T-helper 2 cell treated with Interferon-gamma antibody and Interleukin-4, amounts not matched to agents 100 ng/mL and 5 ng/mL, for 36 hours (primary cell): ENCODE data around the gene ARHGEF33. TPM values are rescaled to one million over a fixed set of nuclear protein-coding genes. Genes with fewer than 3 reads are reported as not detected.

Experiments
- intact Hi-C: fragments of 100-400 bp; cut with micrococcal nuclease; formaldehyde crosslinking; loops from one replicate; pipeline ENCODE4 v1.15.1; 2023
- total RNA-seq: library from RNA; stranded (reverse); gene quantifications from 2 replicates; pipeline ENCODE4 v1.2.3, GENCODE V29; 2022

The ARHGEF33 gene
- total RNA-seq, 1 donor from 2014 or later = not detected

- intact Hi-C loops = no loop called here
Measured at GRCh38 chr2:38951766-38952165, 62.1 kb downstream of the ARHGEF33 start.

- intact Hi-C loops = no loop called here
Measured at GRCh38 chr2:38957972-38958371, 68.3 kb downstream of the ARHGEF33 start.

- intact Hi-C loops = no loop called here
Measured at GRCh38 chr2:38959466-38959865, 69.8 kb downstream of the ARHGEF33 start.

- intact Hi-C loops = no loop called here
Measured at GRCh38 chr2:38959938-38960608, 70.4 kb downstream of the ARHGEF33 start.

- intact Hi-C loops = no loop called here
Measured at GRCh38 chr2:38960609-38961320, 71.1 kb downstream of the ARHGEF33 start.

- intact Hi-C loops = no loop called here
Measured at GRCh38 chr2:38966006-38966405, 76.3 kb downstream of the ARHGEF33 start.

GRCh38 chr2:38966678-38967077, 77.0 kb downstream of the ARHGEF33 start:
- intact Hi-C loops = no loop called here

- intact Hi-C loops = no loop called here
Measured at GRCh38 chr2:38968021-38968420, 78.3 kb downstream of the ARHGEF33 start.

GRCh38 chr2:38971377-38971776, 81.7 kb downstream of the ARHGEF33 start:
- intact Hi-C loops = no loop called here

- intact Hi-C loops = no loop called here
Measured at GRCh38 chr2:38973266-38973665, 83.6 kb downstream of the ARHGEF33 start.

- intact Hi-C loops = no loop called here
Measured at GRCh38 chr2:38975042-38975441, 85.4 kb downstream of the ARHGEF33 start.

- intact Hi-C loops = no loop called here
Measured at GRCh38 chr2:38977047-38977446, 87.4 kb downstream of the ARHGEF33 start.

- intact Hi-C loops = no loop called here
Measured at GRCh38 chr2:38978296-38978903, 88.7 kb downstream of the ARHGEF33 start.

- intact Hi-C loops = no loop called here
Measured at GRCh38 chr2:38978908-38979307, 89.2 kb downstream of the ARHGEF33 start.

- intact Hi-C loops = no loop called here
Measured at GRCh38 chr2:38981003-38981669, 91.5 kb downstream of the ARHGEF33 start.

GRCh38 chr2:38981670-38982357, 92.1 kb downstream of the ARHGEF33 start:
- intact Hi-C loops = no loop called here

GRCh38 chr2:38982498-38982897, 92.8 kb downstream of the ARHGEF33 start:
- intact Hi-C loops = no loop called here

- intact Hi-C loops = no loop called here
Measured at GRCh38 chr2:38988716-38989115, 99.0 kb downstream of the ARHGEF33 start.

GRCh38 chr2:38991899-38992298, 102.2 kb downstream of the ARHGEF33 start:
- intact Hi-C loops = loop anchor here (10.0 kb wide), 1 partner anchor 63 kb away; no protein-coding TSS in a partner anchor

- intact Hi-C loops = loop anchor here (10.0 kb wide), 1 partner anchor 57 kb away; no protein-coding TSS in a partner anchor
Measured at GRCh38 chr2:38997781-38998180, 108.1 kb downstream of the ARHGEF33 start.

- intact Hi-C loops = no loop called here
Measured at GRCh38 chr2:39000552-39000951, 110.9 kb downstream of the ARHGEF33 start.
